Measurements from ENCODE around the gene FANCE.

FANCE gene

DNA sequence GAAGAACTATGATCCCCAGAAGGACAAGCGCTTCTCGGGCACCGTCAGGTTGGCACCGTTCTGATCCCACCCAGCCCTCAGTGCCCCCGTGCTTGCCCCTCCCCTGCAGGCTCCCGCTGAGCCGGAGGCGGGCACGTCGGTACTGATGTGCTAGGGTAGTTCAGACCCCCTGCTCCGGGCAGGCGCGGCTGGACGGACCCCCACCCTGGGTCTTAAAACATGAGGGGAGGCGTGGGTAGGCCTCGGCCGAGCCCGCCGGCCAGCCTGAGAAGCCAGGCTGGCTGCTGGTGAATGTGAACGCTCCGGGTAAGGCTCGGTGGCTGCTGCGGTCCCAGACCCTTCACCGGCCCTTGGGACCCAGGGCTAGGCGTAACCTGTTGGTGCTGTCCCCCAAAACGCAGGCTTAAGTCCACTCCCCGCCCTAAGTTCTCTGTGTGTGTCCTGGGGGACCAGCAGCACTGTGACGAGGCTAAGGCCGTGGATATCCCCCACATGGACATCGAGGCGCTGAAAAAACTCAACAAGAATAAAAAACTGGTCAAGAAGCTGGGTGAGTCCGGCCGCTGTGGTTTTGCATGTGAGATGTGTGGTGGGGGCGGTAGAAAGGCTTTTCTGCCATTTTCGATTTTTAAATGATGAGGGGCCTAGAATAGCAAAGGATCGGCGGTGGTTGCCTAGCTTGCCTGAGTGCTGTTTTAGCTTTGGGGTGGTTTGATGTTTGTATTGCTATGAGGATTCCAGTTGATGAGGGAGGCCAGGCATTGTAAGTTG lies 17.0 kb downstream of the FANCE start:
- DNase-seq: no peak

DNA sequence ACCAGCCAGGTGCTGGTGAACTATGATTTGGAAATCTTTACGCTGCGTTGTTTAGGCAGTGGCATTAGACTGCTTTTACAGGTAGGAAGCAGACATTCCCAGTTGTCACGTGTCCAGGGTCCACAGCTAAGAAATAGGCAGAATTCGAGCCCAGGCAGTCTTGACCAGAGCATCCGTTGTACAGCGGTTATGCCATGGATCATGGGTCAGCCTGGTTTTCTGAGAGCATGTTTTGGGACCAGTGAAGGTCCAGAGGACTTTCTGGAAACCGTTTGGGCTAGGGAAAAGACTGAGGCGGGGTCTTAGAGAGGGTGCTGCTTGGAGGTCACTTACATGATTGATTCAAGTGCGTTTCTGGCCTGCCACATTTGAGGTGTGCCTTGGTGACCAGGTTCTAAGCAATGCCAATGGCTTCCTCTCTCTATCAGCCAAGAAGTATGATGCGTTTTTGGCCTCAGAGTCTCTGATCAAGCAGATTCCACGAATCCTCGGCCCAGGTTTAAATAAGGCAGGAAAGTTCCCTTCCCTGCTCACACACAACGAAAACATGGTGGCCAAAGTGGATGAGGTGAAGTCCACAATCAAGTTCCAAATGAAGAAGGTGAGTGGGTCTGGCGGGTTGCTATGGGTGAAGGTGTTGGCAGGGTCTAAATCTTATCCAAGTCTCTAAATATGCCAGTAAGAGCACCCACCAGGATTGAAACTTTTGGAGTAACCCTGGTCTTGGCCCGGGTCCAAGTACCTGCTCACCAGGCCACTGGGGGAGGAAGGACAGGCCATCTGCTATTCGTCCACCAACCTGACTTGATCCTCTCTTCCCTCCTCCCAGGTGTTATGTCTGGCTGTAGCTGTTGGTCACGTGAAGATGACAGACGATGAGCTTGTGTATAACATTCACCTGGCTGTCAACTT lies 17.9 kb downstream of the FANCE start:
- DNase-seq: no peak

DNA sequence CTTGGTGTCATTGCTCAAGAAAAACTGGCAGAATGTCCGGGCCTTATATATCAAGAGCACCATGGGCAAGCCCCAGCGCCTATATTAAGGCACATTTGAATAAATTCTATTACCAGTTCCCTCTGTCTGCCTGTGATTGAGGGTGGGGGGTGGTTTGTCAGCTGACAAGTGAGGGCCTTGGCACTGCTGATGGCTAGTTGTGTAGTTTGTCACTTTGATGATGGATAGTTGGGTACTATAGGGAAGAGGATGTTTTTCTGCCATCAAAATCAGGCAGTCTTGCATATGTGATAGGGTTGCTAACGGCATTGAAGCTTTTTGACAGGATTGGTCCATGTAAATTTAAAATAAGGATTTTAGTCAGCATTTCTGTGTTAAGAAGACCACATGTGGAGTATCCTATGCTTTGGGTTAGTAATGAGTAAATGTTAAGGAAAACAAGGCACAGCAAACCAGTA lies 18.6 kb downstream of the FANCE start:
- no peak for DNase-seq

DNA sequence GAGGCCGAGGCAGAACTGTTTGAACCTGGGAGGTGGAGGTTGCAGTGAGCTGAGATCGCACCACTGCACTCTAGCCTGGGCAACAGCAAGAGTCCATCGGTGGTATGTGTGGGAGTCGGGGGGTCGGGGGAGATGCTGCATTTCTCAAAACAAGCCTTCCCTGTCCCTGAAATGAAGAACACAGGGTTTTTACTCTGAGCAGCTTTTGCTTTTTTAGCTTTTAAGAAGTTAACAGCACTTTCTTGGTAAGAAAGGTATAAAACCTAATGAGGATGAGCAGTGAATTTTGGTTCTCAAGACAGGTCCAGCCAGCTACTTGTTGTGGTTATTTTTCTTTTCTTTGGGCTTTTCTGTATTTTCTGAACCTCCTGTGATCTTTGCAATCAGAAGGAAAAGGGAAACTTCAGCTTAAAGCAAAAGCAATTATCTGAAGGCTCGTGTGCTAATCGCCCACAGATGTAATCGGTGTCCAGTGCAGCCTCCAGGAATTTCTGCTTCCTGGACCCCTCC lies 19.8 kb downstream of the FANCE start:
- no peak for DNase-seq

DNA sequence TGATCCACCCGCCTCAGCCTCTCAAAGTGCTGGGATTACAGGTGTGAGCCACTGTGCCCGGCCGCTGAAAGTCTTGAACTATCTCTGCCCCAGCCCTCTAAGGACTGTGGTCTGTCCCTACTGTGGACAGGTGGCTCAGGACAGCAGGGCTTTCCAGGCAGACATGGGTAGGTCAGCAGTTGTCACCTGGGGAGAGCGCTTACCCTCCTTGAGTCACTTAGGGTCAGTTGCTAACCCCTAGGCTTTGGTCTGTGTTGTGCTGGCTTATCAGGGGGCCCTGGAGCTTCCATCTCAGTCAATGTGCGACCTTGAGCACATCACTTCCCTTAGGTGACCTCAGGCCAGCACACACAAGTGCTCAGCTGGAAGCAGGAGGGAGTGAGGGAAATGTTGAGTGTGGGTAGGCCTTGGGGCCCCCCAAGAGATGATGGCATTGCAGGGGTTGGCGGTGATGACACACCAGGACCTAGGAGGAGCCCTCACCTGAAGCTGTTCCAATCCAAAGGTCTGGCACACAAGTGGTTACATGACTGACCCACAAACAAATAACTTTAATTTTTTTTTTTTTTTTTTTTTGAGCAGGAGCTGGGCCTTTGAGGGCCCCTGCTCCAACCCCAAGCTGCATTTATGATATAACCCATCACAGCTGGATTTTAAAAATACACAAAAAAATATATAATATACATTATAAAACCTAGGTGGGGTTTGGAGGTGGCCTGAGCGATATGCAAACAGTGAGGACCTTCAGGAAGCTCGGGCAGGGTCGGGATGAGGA lies 21.1 kb downstream of the FANCE start:
- no peak for DNase-seq

DNA sequence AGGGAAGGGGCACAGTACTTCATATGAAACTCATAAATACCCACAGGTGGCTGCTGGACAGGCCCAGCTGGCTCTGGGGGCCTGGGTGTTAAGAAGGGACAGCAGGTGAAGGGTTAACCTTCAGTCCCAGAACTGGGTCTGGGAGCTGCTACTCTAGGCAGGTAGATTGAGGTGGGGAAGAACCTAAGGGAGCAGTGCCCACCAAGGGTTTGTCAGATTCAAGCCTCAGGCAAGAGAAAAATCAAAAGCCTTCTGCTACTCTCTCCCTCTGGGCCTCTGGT lies 21.7 kb downstream of the FANCE start:
- DNase-seq: no peak

DNA sequence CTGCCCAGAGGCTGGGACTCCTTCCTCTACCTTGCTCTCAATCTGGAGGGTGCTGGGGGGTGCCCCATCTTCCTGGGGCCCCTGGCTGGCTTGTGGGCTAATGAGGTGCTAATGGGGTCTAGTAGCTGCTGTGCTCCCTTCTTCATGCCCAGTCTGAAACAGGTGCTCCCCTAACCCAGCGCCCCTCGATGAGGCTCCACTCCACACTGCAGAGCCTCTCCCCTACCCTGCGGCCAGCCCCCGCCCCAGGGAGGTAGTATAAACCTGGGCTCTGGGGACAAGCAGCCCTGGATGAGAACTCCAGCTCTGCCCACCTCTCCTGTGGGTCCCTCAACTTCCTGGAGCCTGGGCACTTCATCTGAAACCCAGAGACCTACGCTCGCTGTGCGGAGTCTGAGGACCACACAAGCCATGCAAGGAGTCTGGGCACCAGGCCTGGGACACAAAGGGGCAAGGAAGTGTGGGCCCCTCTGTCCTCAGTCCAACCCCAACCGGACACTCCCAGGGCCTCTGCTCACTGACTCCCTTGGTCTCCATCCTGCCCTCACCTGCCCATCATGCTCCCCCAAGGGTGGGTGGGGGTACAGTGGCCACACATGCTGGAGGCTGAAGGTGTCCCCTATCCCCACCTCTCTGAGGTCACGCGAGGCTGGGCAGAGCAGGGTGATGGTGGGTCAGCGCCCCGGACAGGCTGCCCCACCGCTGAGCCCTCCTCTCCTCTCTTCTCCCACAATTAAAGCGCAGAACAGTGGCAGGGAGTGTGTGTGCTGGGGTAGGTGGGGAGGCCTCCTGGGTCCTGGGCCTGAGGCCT lies 22.2 kb downstream of the FANCE start:
- DNase-seq: no peak

DNA sequence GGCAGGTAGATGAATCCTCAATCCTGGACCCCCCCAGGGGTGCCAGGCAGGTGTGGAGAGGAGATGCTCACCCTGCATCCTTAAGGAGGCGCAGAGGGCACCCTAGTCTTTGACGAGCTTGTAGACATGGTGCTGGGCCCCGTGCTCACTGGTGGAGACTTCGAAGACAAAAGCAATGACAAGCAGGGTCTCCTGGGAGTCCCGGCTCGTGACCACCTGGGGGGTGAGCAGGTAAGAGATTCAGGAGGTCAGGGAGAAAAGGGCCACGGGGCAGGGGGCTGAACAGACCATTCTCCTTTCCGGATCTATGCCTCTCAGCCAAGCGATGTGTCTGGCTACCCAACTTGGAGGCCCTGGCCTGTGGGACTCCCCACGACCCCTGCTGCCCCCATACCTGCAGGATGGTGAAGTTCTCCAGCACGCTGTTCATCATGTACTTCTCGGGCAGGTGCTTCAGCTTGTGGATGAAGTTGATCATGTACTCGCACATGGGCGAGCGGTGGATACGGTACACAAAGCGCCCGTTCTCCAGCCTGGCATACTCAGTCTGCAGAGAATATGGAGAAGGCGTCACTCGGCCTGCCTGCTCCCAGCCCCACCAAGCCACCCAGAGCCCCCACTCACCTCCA lies 22.9 kb downstream of the FANCE start:
- no peak for DNase-seq

DNA sequence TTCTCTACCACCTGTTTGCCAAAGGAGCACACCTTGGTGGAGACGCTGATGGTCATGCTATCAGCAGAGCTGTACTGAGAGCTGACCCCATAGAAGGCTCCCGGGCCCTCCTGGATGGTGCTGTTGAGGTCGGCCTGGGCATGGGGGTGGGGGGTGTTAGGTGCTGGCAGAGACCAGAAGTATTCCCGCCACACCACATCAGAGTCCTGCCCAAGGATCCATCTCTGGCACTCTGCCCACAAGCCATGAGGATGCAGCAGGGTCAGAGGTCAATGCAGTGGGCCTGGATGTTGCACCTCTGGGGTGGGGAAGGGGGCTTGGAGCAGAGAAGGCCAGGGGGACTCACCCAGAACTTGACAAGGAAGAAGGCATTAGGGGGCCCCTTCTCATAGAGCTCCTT lies 23.4 kb downstream of the FANCE start:
- no peak for DNase-seq

DNA sequence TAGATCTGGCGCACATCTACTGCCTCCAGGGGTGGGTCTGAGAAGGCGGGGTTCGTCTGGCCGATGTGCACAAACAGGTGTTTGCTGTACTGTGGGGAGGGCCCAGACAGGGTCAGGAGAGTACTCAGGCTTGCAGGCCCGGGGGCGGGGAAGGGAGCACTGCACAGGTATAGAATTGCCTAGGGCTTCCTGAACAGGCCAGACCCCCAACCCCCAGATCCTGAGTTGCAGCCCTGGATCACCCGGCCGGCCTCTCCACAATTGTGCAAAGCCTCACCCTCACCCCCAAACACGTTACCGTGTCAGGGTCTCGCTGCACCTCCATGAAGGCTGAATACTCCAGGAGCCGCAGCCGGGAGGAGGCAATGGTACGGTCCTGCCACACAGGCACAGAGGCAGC lies 23.9 kb downstream of the FANCE start:
- DNase-seq: no peak

DNA sequence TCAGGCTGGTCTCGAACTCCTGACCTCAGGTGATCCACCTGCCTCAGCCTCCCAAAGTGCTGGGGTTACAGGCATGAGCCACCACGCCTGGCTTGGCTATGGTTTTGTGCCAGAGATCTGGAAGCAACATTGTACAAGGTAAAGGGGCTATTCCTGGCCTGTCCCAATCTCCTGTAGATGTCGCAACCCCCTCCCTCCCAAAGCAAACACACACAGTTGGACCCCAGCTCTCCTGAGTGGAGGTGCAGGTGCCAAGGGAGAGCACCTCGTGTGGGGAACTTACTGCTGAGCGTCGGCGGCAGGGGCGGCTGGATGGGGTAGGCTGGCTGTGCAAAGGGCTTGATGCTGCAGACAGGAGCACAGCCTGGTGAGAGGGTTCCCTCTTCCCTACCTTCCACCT lies 24.9 kb downstream of the FANCE start:
- DNase-seq: no peak

DNA sequence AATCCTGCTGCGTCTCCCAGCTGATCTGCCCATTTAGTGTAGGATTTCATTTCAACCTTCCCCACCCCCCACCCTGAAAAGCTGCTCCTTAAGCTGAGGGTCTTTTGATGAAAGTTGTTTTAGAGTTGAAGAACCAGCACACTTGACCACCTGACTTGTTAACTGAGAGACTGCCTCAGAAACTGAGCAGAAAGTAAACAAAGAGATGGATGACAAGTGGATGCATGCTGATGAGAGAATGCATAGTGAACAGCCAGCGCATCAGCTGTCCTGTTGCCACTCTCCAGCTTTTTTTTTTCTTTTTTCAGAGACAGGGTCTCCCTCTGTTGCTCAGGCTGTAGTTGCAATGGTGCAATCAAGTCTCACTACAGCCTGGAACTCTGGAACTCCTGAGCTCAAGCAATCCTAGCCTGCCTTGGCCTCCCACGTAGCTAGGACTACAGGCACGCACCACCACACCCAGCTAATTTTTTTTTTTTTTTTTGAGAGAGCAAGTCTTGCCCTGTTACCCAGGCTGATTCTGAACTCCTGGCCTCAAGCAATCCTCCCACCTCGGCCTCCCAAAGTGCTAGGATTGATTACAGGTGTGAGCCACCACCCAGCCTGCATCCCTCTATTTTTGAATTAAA lies 25.5 kb downstream of the FANCE start:
- no peak for DNase-seq

DNA sequence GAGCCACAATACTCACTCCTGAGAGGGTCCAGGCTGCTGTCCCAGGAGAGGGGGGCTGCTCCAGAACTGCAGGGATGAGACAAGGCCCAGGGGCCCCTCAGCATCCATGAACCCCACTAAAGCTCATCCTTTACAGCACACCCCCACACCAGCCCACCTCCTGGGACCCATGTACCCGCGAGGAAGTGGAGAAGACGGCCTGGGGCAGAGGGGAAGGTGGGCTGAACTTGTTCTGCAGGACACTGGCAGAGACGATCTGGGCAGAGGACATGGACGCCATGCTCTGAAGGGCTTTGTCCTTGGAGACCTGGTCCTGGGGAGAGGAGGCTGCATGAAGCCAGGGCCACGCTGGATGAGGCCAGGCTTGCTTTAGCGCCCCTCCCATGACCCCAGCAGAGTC lies 26.1 kb downstream of the FANCE start:
- DNase-seq: no peak

DNA sequence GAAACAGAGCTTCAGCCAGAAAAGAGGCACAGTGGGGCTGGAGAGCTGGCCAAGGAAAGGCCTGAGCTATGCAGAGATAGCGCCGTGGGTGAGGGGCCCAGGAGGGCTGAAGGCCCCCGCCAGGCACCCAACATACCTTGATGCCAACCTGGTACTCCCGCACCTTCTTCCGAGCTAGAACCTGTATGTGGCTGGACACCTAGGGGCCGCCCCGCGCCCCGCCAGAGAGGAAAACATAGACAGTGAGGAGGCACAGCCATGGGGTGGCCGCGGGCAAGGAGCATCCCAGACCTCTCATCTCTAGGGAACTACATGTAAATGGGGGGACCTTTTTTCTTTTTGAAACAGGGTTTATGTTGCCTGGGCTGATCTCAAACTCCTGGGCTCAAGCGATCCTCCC lies 28.0 kb downstream of the FANCE start:
- no peak for DNase-seq

DNA sequence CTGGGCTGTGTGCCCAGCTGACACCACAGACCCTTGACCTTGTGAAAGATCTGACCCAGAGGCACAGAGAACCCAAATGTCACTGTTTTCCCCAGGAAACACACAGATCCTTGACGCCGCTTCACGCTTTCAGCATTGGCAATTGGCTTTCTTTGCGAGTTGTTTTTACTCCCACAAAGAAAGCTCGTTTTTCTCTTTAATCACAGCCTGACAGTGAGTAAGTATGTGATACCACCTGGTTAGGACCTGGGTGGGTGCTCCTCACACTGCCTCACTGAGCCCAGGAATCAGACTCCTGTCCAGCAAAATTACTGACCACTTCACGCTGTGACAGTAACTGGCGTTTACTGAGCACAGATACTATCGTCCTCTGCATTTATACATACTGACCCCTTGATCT lies 29.1 kb downstream of the FANCE start:
- DNase-seq: no peak

DNA sequence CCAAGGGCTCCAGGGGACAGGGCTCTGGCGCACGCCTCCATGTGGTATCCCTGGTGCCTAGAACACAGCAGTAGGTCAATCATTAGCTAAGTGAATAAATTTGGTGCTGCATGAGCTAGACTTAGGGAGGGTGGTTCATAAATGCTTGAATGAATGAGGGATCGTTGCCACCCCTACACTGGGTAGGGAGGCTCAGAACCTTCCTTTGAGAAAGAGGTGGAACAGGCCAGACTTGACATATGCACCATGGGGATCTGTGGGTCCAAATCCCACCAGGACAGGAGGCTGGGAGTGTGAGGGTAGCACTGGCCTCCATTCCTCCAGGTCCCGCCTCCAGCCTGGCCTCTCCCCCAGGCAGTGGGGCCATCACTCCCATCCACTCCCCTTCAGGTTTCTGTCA lies 30.9 kb downstream of the FANCE start:
- DNase-seq: no peak

DNA sequence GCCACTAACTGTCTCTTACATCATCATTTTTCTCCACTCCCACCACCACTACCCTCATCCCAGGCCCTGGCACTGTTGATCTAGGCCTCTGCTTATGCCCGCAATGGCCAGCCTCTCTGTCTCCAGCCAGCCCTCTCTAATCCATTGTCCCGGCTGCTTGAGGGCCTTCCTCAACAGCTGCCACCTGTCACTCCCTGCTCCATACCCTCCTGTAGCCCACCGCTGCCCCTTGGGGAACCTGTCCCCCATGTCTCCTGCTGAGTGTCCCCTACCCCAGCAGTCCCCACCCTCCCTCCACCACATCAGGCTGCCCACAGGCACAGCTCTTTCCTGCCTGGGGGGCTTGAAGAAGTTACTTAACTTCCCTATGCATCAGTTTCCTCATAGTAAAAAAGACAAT lies 31.4 kb downstream of the FANCE start:
- DNase-seq: no peak

DNA sequence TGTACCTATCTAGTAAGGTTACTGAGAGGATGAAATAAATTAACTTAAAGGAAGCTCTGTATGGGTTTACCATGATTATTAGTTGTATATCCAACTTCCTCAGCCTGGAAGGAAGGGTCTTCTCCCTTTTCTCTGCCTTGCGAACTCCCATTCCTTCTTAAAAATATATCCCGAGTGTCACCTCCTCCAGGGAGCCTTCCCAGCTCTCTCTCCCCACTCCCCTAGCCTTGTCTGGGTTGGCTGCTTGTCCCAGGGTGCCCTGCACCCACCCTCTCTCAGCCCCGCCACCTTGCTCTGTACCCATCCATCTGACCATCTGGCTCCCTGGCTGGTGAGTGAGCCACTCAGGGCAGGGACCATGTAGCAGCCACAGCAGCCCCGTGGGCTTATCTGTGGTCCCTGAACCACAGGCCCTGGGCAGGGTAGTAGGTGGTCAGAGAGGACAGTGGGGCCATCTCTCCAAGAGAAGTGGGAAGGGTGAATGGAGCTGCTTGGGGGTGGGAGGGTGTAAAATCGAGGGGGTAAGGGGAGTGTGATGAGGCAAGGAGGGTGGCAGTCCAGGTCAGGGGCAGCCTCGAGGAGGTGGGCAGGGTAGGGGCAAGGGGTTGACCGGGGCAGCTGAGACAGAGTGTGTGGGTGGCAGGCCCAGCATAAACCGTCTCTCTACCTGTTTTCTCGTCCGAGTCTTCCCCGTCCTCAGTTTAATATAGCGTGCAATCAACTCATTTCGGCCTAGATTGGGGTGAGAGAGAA lies 31.9 kb downstream of the FANCE start:
- DNase-seq: no peak

DNA sequence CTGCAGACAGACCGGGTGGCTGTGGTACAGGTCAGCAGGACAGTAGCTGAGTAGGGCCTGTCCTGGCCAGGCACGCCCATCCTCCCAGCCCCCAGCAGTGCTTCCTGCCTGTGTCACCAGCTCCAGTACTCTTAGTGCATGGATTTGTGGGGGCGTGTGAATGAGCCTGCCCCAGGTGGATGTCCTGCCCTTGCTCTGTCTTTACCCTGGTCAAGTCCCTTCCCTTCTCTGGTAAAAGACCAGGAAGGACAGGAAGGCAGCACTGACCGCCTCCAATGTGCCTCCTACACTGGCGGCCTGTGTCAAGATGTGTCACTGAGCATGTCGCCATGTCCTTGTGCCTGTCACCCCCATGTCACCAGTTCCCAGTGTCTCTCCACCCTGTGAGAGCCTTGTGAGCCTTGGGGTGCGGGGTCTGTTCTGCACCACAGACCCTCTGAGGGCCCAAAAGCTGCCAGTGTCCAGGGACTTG lies 32.8 kb downstream of the FANCE start:
- DNase-seq: no peak

DNA sequence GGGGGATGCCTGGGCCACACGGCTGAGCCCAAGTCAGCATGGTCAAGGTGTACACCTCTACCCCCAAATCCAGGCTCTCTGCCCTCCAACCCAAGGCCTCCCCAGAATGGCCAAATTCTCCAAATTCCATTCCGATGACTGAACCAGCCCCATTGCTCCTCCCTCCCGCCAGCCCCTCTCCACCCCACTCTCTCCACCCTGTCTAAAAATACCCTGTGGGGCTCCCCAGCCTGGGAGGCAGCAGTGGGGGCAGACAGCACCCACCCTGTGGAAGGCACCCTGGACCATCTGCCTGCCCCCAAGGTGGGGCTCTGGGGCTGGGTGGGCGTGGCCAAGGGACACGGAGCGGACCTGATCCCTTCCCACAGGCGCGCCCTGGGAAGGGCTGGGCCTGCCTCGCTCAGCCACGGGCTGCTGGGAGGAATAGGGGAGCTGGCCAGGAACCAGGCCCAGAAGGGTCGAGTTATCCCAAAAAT lies 33.3 kb downstream of the FANCE start:
- no peak for DNase-seq
